NB4 (cell line): ENCODE data around the gene DOK3.

Experiments
- DNase-seq: peaks from one replicate; pipeline ENCODE4 v3.0.0; 2010; ENCODE audit warnings: low read depth
- H3K4me3 ChIP-seq: one replicate; pipeline ENCODE4 v1.5.1; 2011; ENCODE audit warnings: mild to moderate bottlenecking, low read depth, low read length, moderate library complexity
- CTCF ChIP-seq: IDR thresholded peaks from one replicate; pipeline ENCODE4 v1.5.1; 2012; ENCODE audit warnings: low read depth, low read length
- MAX ChIP-seq: IDR thresholded peaks from 2 replicates; pipeline ENCODE4 v1.6.1; 2011; ENCODE audit warnings: low read depth, low read length
- MYC ChIP-seq: IDR thresholded peaks from 2 replicates; pipeline ENCODE4 v1.6.1; 2011; ENCODE audit warnings: low read depth, low read length
- POLR2A ChIP-seq: IDR thresholded peaks from 2 replicates; pipeline ENCODE4 v1.6.1; 2011; ENCODE audit warnings: mild to moderate bottlenecking; ENCODE audit not compliant: insufficient read length; ENCODE audit errors: extremely low read depth

The DOK3 gene

GRCh38 chr5:177519463-177520235 is 10.0 kb upstream of the DOK3 start:
- TF ChIP-seq CTCF (no peak), MAX (no peak), MYC (no peak), POLR2A (no peak)
- DNase-seq = no peak
- H3K4me3 ChIP-seq = peak overlapping the region; percentile 35

GRCh38 chr5:177516601-177517568 is 7.3 kb upstream of the DOK3 start, which contains the start of gene DDX41:
TSS of gene DDX41 (minus strand) at chr5:177516961. CDS start at chr5:177516945, 16 bp downstream.
- DNase-seq = peak; percentile 98
- TF ChIP-seq CTCF (no peak), POLR2A (peak; percentile 79), MYC (peak; percentile 88), MAX (peak; percentile 69)
- peak within 1 kb of the TSS; percentile 75 for H3K4me3 ChIP-seq

- DNase-seq = no peak
- H3K4me3 ChIP-seq = peak overlapping the region; percentile 75
- TF ChIP-seq CTCF = no peak
- TF ChIP-seq POLR2A = no peak
- no peak for TF ChIP-seq MAX
- no peak for TF ChIP-seq MYC
These were observed 6.0 kb upstream of the DOK3 start for GRCh38 chr5:177515580-177515979.

GRCh38 chr5:177514541-177514940 is 4.9 kb upstream of the DOK3 start:
- no peak for TF ChIP-seq MYC
- no peak for TF ChIP-seq MAX
- TF ChIP-seq CTCF = no peak

GRCh38 chr5:177513500-177513899 is 3.9 kb upstream of the DOK3 start:
- TF ChIP-seq MYC (no peak), POLR2A (no peak), MAX (no peak), CTCF (no peak)
- no peak for DNase-seq
- H3K4me3 ChIP-seq = no peak overlapping the region

More at GRCh38 chr5:177514541-177514940, 4.9 kb upstream of the DOK3 start:
- no peak overlapping the region for H3K4me3 ChIP-seq
- DNase-seq = no peak
